MG63 (cell line): ENCODE results near the gene NAT16. TPM values are rescaled to one million over a fixed set of nuclear protein-coding genes. Genes with fewer than 3 reads are reported as not detected.
"Not testable (repeated sequence)": the region's sequence is repeated elsewhere in the genome, so short reads cannot be mapped to it uniquely, and the experiment has no call there.

ENCODE experiments used
- DNase-seq: peaks from one replicate; pipeline ENCODE4 v3.0.0-alpha.2; 2020
- H3K27me3 ChIP-seq: fragments of 250-450 bp; sonication (Bioruptor Pico); 2 replicates; pipeline ENCODE4 v1.5.1; 2020; ENCODE audit warnings: mild to moderate bottlenecking, moderate library complexity
- H3K36me3 ChIP-seq: fragments of 250-450 bp; sonication (Bioruptor Pico); 2 replicates; pipeline ENCODE4 v1.5.1; 2020; ENCODE audit warnings: mild to moderate bottlenecking, moderate library complexity
- H3K4me3 ChIP-seq: fragments of 250-450 bp; sonication (Bioruptor Pico); 2 replicates; pipeline ENCODE4 v1.5.1; 2020; ENCODE audit warnings: mild to moderate bottlenecking, moderate library complexity
- H3K9me3 ChIP-seq: fragments of 250-450 bp; sonication (Bioruptor Pico); 2 replicates; pipeline ENCODE4 v1.5.1; 2020; ENCODE audit warnings: mild to moderate bottlenecking, moderate library complexity
- total RNA-seq: library from RNA; depleted of rRNA; stranded (reverse); fragments of >200 nt; shearing (Covaris generic); gene quantifications from 2 replicates; pipeline ENCODE4 v1.2.3, GENCODE V29; 2014; ENCODE audit warnings: low replicate concordance

NAT16 gene
- total RNA-seq, 1 experiment from 2014 or later: not detected

GRCh38 chr7:101154693-101155102 lies 25.4 kb downstream of the NAT16 start:
- Histone ChIP-seq H3K4me3 (peak overlapping the region; percentile 68), H3K9me3 (no peaks in the 10 kb centered on the region), H3K27me3 (no peaks in the 10 kb centered on the region), H3K36me3 (no peaks in the 10 kb centered on the region)
- peak; percentile 21 for DNase-seq

- Histone ChIP-seq H3K27me3 (no peaks in the 10 kb centered on the region), H3K9me3 (no peaks in the 10 kb centered on the region), H3K36me3 (no peaks in the 10 kb centered on the region), H3K4me3 (peak within 1 kb of the TSS; percentile 68)
- DNase-seq: peak; percentile 95
These were observed 26.0 kb downstream of the NAT16 start, which contains the start of gene AP1S1 for GRCh38 chr7:101153969-101154692. AP1S1 (plus strand) TSS chr7:101154476; CDS start chr7:101154515, 39 bp downstream.

- H3K9me3 ChIP-seq: no peaks in the 10 kb centered on the region
- H3K4me3 ChIP-seq: no peak overlapping the region
- no peaks in the 10 kb centered on the region for H3K36me3 ChIP-seq
- no peak for DNase-seq
- H3K27me3 ChIP-seq: no peaks in the 10 kb centered on the region
These were observed 28.0 kb downstream of the NAT16 start for GRCh38 chr7:101151908-101152651.

- no peak overlapping the region for H3K4me3 ChIP-seq
- H3K36me3 ChIP-seq: peaks cover 11% of the 10 kb centered on the region
- H3K9me3 ChIP-seq: no peaks in the 10 kb centered on the region
- H3K27me3 ChIP-seq: no peaks in the 10 kb centered on the region
- no peak for DNase-seq
These were observed 39.2 kb downstream of the NAT16 start for GRCh38 chr7:101140746-101141382.

GRCh38 chr7:101140339-101140699 lies 39.8 kb downstream of the NAT16 start:
- DNase-seq: no peak
- no peaks in the 10 kb centered on the region for H3K9me3 ChIP-seq
- peaks cover 15% of the 10 kb centered on the region for H3K36me3 ChIP-seq
- no peaks in the 10 kb centered on the region for H3K27me3 ChIP-seq
- no peak overlapping the region for H3K4me3 ChIP-seq

- Histone ChIP-seq H3K9me3 (no peaks in the 10 kb centered on the region), H3K4me3 (no peak overlapping the region; the same call in 1 of the 2 replicates), H3K27me3 (no peaks in the 10 kb centered on the region), H3K36me3 (peaks cover 22% of the 10 kb centered on the region)
- DNase-seq: peak; percentile 92
These were observed 41.8 kb downstream of the NAT16 start for GRCh38 chr7:101138213-101138870.

- H3K9me3 ChIP-seq: no peaks in the 10 kb centered on the region
- H3K36me3 ChIP-seq: peaks cover 22% of the 10 kb centered on the region
- no peak overlapping the region for H3K4me3 ChIP-seq
- no peak for DNase-seq
- no peaks in the 10 kb centered on the region for H3K27me3 ChIP-seq
These were observed 42.4 kb downstream of the NAT16 start for GRCh38 chr7:101137651-101138212.

- Histone ChIP-seq H3K4me3 (no peak overlapping the region), H3K36me3 (peaks cover 39% of the 10 kb centered on the region), H3K9me3 (no peaks in the 10 kb centered on the region), H3K27me3 (no peaks in the 10 kb centered on the region)
- no peak for DNase-seq
These were observed 45.6 kb downstream of the NAT16 start for GRCh38 chr7:101134399-101134980.

GRCh38 chr7:101133621-101134398 lies 46.3 kb downstream of the NAT16 start:
- no peak for DNase-seq
- Histone ChIP-seq H3K27me3 (no peaks in the 10 kb centered on the region), H3K9me3 (no peaks in the 10 kb centered on the region), H3K4me3 (no peak overlapping the region), H3K36me3 (peaks cover 39% of the 10 kb centered on the region)

GRCh38 chr7:101132626-101133600 lies 47.2 kb downstream of the NAT16 start:
- H3K36me3 ChIP-seq: peaks cover 41% of the 10 kb centered on the region
- not testable (repeated sequence) for H3K9me3 ChIP-seq, H3K4me3 ChIP-seq, H3K27me3 ChIP-seq, DNase-seq

GRCh38 chr7:101129603-101130117 lies 50.4 kb downstream of the NAT16 start:
- H3K27me3 ChIP-seq: no peaks in the 10 kb centered on the region
- H3K36me3 ChIP-seq: peaks cover 24% of the 10 kb centered on the region
- DNase-seq: no peak
- no peaks in the 10 kb centered on the region for H3K9me3 ChIP-seq
- H3K4me3 ChIP-seq: no peak overlapping the region

- no peak for DNase-seq
- Histone ChIP-seq H3K36me3 (peaks cover 19% of the 10 kb centered on the region), H3K4me3 (peak overlapping the region; percentile 49), H3K9me3 (no peaks in the 10 kb centered on the region), H3K27me3 (no peaks in the 10 kb centered on the region)
These were observed 51.9 kb downstream of the NAT16 start for GRCh38 chr7:101128040-101128834.

GRCh38 chr7:101127460-101128039 lies 52.5 kb downstream of the NAT16 start:
- Histone ChIP-seq H3K27me3 (no peaks in the 10 kb centered on the region), H3K4me3 (peak overlapping the region; percentile 49), H3K9me3 (no peaks in the 10 kb centered on the region), H3K36me3 (peaks cover 19% of the 10 kb centered on the region)
- DNase-seq: no peak
